Measurements from ENCODE around the gene DNASE1L3.

Gene DNASE1L3

DNA sequence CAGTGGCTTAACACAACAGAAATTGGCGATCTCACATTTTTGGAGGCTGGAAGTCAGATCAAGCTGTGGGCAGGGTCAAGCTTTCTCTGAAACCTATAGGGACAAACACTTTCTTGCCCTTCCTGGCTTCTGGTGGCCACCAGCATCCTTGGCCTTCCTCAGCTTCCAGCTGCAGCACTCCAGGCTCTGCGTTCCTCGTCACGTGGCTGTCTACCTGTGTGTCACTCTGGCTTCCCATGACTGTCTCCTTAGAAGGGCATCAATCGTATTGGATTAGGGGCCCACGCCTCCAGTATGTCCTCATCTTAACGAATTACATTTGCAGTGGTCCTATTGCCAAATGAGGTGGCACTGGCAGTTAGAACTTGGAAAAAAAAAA lies 25.8 kb downstream of the DNASE1L3 start:
- ChIA-PET CTCF (interaction anchor here (0.9 to 25.5 kb wide), 10 partner anchors 8 to 177 kb away, joined by 3 to 1062 read pairs (median 7); partner anchors contain the start of genes DNASE1L3, FLNB, HTD2 and RPP14), POLR2A (no interaction called here)
- no peak for DNase-seq (ENCODE audit: low read depth, low spot score)
- H3K4me3 ChIP-seq (ENCODE audit: low read depth, low read length), result no peak overlapping the region
- TF ChIP-seq, protein P1, sequence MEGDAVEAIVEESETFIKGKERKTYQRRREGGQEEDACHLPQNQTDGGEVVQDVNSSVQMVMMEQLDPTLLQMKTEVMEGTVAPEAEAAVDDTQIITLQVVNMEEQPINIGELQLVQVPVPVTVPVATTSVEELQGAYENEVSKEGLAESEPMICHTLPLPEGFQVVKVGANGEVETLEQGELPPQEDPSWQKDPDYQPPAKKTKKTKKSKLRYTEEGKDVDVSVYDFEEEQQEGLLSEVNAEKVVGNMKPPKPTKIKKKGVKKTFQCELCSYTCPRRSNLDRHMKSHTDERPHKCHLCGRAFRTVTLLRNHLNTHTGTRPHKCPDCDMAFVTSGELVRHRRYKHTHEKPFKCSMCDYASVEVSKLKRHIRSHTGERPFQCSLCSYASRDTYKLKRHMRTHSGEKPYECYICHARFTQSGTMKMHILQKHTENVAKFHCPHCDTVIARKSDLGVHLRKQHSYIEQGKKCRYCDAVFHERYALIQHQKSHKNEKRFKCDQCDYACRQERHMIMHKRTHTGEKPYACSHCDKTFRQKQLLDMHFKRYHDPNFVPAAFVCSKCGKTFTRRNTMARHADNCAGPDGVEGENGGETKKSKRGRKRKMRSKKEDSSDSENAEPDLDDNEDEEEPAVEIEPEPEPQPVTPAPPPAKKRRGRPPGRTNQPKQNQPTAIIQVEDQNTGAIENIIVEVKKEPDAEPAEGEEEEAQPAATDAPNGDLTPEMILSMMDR (IDR thresholded peaks at IDR 0.05; ENCODE audit: insufficient read depth, low read length, missing control alignments), result no peak

GRCh38 chr3:58184309-58184981 lies 26.3 kb downstream of the DNASE1L3 start:
- no peak for DNase-seq (ENCODE audit: low read depth, low spot score)
- ChIA-PET POLR2A (no interaction called here), CTCF (interaction anchor here (0.9 to 25.5 kb wide), 10 partner anchors 8 to 176 kb away, joined by 3 to 1062 read pairs (median 7); partner anchors contain the start of genes DNASE1L3, FLNB, HTD2 and RPP14)
- H3K4me3 ChIP-seq (ENCODE audit: low read depth, low read length), result no peak overlapping the region
- TF ChIP-seq, protein P1 (IDR thresholded peaks at IDR 0.05; ENCODE audit: insufficient read depth, low read length, missing control alignments), result no peak

DNA sequence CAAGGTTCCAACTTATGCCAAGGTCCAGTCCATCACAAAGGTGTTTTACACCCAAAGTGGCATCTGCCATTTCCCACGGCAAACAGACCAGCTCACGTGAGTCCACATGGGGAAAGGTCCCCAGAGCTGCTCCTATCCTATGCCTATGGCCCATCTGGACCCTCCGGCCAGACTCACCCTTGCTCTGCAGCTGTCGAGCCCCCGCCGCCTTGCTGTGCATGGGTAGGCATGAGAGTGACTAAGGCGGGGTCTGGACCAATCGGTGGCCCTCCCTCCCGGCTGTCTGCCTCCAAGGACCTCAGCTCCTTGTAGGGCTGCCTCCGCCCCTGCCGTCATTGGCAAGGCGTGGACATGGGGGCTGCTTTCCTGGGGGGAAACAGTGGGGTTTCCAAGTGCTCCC lies 26.9 kb downstream of the DNASE1L3 start:
- CTCF ChIA-PET, result interaction anchor here (1.7 to 25.5 kb wide), 6 partner anchors 8 to 158 kb away, joined by 3 to 1062 read pairs (median 78); partner anchors contain the start of genes DNASE1L3, HTD2 and RPP14
- POLR2A ChIA-PET, result no interaction called here
- no peak overlapping the region for H3K4me3 ChIP-seq (ENCODE audit: low read depth, low read length)
- DNase-seq (ENCODE audit: low read depth, low spot score), result no peak
- TF ChIP-seq, protein P1 (IDR thresholded peaks at IDR 0.05; ENCODE audit: insufficient read depth, low read length, missing control alignments), result no peak

GRCh38 chr3:58183221-58183620 lies 27.6 kb downstream of the DNASE1L3 start:
- no peak overlapping the region for H3K4me3 ChIP-seq (ENCODE audit: low read depth, low read length)
- ChIA-PET CTCF (interaction anchor here (0.6 to 25.5 kb wide), 4 partner anchors 16 to 403 kb away, joined by 5 to 1062 read pairs (median 104); partner anchors contain the start of genes DNASE1L3, HTD2 and RPP14), POLR2A (no interaction called here)
- TF ChIP-seq, protein P1 (IDR thresholded peaks at IDR 0.05; ENCODE audit: insufficient read depth, low read length, missing control alignments), result no peak
- DNase-seq (ENCODE audit: low read depth, low spot score), result no peak

- POLR2A ChIA-PET, result no interaction called here
- TF ChIP-seq, protein P1 (IDR thresholded peaks at IDR 0.05; ENCODE audit: insufficient read depth, low read length, missing control alignments), result no peak
- no peak for DNase-seq (ENCODE audit: low read depth, low spot score)
- H3K4me3 ChIP-seq (ENCODE audit: low read depth, low read length), result no peak overlapping the region
- CTCF ChIA-PET, result interaction anchor here (0.9 to 25.5 kb wide), 5 partner anchors 8 to 120 kb away, joined by 3 to 1062 read pairs (median 116); partner anchors contain the start of genes HTD2 and RPP14
Observed at GRCh38 chr3:58180940-58181587, 29.7 kb downstream of the DNASE1L3 start.

All from AG04449 (cell line).